Measurements from ENCODE around the gene PLCB2. TPM values are rescaled to one million over a fixed set of nuclear protein-coding genes. Genes with fewer than 3 reads are reported as not detected.

The PLCB2 gene
- total RNA-seq, 1 donor from 2014 or later: 0.81 TPM

- no peak for DNase-seq (ENCODE audit: low read depth)
These were observed 22.7 kb upstream of the PLCB2 start for GRCh38 chr15:40330368-40330836.

GRCh38 chr15:40329804-40330203 lies 22.1 kb upstream of the PLCB2 start:
- no peak for TF ChIP-seq CTCF (conservative IDR thresholded peaks at IDR 0.05; ENCODE audit: low read depth, low read length)
- no peak overlapping the region for H3K4me3 ChIP-seq (ENCODE audit: low read depth, low read length)
- no peak for DNase-seq (ENCODE audit: low read depth)

More at GRCh38 chr15:40330368-40330836, 22.7 kb upstream of the PLCB2 start:
- no peak for TF ChIP-seq CTCF (conservative IDR thresholded peaks at IDR 0.05; ENCODE audit: low read depth, low read length)
- H3K4me3 ChIP-seq (ENCODE audit: low read depth, low read length): no peak overlapping the region

GRCh38 chr15:40328751-40329150 lies 21.0 kb upstream of the PLCB2 start:
- no peak overlapping the region for H3K4me3 ChIP-seq (ENCODE audit: low read depth, low read length)
- no peak for TF ChIP-seq CTCF (conservative IDR thresholded peaks at IDR 0.05; ENCODE audit: low read depth, low read length)
- DNase-seq (ENCODE audit: low read depth): no peak

GRCh38 chr15:40328176-40328575 lies 20.4 kb upstream of the PLCB2 start:
- no peak for TF ChIP-seq CTCF (conservative IDR thresholded peaks at IDR 0.05; ENCODE audit: low read depth, low read length)
- DNase-seq (ENCODE audit: low read depth): no peak
- no peak overlapping the region for H3K4me3 ChIP-seq (ENCODE audit: low read depth, low read length)

GRCh38 chr15:40327457-40327856 lies 19.7 kb upstream of the PLCB2 start:
- H3K4me3 ChIP-seq (ENCODE audit: low read depth, low read length): no peak overlapping the region
- no peak for TF ChIP-seq CTCF (conservative IDR thresholded peaks at IDR 0.05; ENCODE audit: low read depth, low read length)
- DNase-seq (ENCODE audit: low read depth): no peak

- TF ChIP-seq CTCF (conservative IDR thresholded peaks at IDR 0.05; ENCODE audit: low read depth, low read length): no peak
- DNase-seq (ENCODE audit: low read depth): no peak
- H3K4me3 ChIP-seq (ENCODE audit: low read depth, low read length): no peak overlapping the region
These were observed 18.0 kb upstream of the PLCB2 start for GRCh38 chr15:40325700-40326099.

- no peak for TF ChIP-seq CTCF (conservative IDR thresholded peaks at IDR 0.05; ENCODE audit: low read depth, low read length)
- H3K4me3 ChIP-seq (ENCODE audit: low read depth, low read length): no peak overlapping the region
- no peak for DNase-seq (ENCODE audit: low read depth)
These were observed 17.5 kb upstream of the PLCB2 start for GRCh38 chr15:40325188-40325587.
